ENCODE measurements around the gene C16orf92. TPM values are rescaled to one million over a fixed set of nuclear protein-coding genes. Genes with fewer than 3 reads are reported as not detected.

C16orf92 gene
- total RNA-seq, 1 experiment from 2014 or later = not detected

DNA sequence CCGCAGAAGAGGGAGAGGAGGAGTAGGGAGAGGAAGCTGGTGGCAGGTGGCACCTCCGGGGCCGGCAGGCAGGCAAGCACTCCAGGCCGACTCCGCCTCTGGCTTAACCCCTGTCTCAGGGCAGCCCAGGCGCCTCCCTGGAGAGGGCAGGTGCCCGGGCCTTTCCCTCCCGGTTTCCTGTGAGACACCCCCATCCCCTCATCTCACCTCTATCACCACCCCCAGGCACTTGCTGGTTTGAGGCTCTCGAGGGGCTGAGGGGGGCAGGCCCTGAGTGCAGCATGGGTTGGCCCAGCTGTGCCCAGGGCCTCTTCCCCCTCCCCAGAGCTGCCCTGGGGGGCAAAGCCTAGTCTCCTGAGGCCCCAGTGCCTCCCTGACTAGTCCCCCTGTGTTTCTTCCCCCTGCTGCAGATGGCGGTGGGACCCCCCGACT is 18.2 kb upstream of the C16orf92 start:
- no peak for TF ChIP-seq POLR2AphosphoS5 (IDR thresholded peaks at IDR 0.05; ENCODE audit: low read depth, low read length)
- Histone ChIP-seq H3K9me2 (ENCODE audit: insufficient read depth) (no peaks in the 10 kb centered on the region), H3K4me2 (ENCODE audit: low read length) (no peak overlapping the region), H2AFZ (ENCODE audit: low read depth, low read length, poor library complexity, severe bottlenecking) (no peak overlapping the region), H3K4me3 (replicated peaks in 1 of 2; ENCODE audit: low read depth in 1 of 2, low read length in 2 of 2) (no peak overlapping the region), H3K9ac (ENCODE audit: low read length) (no peak overlapping the region), H3K79me2 (ENCODE audit: insufficient read depth, low read length) (no peaks in the 10 kb centered on the region), H3K4me1 (ENCODE audit: control insufficient read depth in 1 of 2, insufficient read depth in 2 of 2, low read length in 2 of 2) (no peaks in the 10 kb centered on the region), H4K20me1 (ENCODE audit: insufficient read depth) (no peaks in the 10 kb centered on the region), H3K9me3 (ENCODE audit: control insufficient read depth in 1 of 2, insufficient read depth in 1 of 2, low read depth in 1 of 2, low read length in 2 of 2) (no peaks in the 10 kb centered on the region), H3K27ac (ENCODE audit: low read depth, low read length) (no peak overlapping the region; the same call in 1 of the 2 replicates), H3K36me3 (ENCODE audit: control insufficient read depth in 1 of 2, insufficient read depth in 2 of 2, low read length in 2 of 2) (peaks cover 0 to 4% of the 10 kb centered on the region in 2 experiments; a peak in 2 of 4 replicates), H3K27me3 (ENCODE audit: insufficient read depth, low read length) (no peaks in the 10 kb centered on the region)
- DNase-seq (ENCODE audit: low read depth, low spot score) = no peak
- peak; percentile 33; the same call in 1 of the 2 replicates for ATAC-seq
- no TSS peak for BruUV-seq (replicated peaks)
- POLR2A ChIA-PET = no interaction called here
- CTCF ChIA-PET = interaction anchor here (1.0 to 1.8 kb wide), 2 partner anchors 157 to 304 kb away, joined by 4 to 6 read pairs; no protein-coding TSS in a partner anchor
- intact Hi-C loops (cut with micrococcal nuclease) = no loop called here
- RAD21 ChIA-PET (ENCODE audit: low non-redundant PET in 1 of 2, low total read pairs in 2 of 2, uncharacterized antibody in 2 of 2, unreplicated experiment in 2 of 2) = no interaction called here

DNA sequence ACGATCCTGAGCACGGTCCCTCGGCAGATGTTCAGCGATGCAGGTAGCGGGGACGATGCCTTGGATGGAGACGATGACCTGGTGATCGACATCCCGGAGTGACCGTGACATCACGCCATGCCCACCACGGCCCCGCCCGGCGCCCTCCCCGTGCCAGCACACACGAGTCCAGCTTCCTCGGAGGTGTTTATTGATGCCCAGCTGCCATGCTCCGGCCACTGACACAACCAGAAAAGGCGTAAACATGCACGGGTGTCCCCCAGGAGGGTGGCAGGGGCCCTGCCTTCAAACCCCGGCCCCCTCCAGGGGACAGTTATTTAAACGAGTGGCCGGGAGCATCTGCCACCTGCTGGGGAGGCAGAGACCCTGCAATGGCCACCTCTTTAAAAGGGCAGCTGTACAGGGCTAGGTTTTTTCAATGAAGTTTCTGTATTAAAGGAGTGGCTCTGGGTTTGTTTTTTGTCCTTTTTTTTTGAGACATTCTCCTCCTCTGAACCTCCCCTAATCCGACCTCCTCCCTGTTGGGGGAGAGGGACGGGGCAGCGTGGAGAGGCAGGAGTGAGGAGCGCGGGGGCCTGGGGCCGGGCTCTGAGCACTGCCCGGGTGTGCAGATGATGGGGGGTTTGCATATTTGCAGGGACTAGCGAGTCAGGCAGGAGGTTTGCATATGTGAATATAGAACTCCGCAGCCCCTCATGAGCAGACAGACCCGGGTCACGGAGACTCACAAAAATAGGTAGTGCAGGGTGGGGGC is 17.5 kb upstream of the C16orf92 start:
- no peaks in the 10 kb centered on the region for H4K20me1 ChIP-seq (ENCODE audit: insufficient read depth)
- ATAC-seq (peak; percentile 67), DNase-seq (ENCODE audit: low read depth, low spot score) (no peak)
- POLR2A ChIA-PET = no interaction called here
- no peak overlapping the region for H3K4me3 ChIP-seq (replicated peaks in 1 of 2; ENCODE audit: low read depth in 1 of 2, low read length in 2 of 2)
- no peak overlapping the region for H2AFZ ChIP-seq (ENCODE audit: low read depth, low read length, poor library complexity, severe bottlenecking)
- H3K79me2 ChIP-seq (ENCODE audit: insufficient read depth, low read length) = no peaks in the 10 kb centered on the region
- H3K9ac ChIP-seq (ENCODE audit: low read length) = no peak overlapping the region
- CTCF ChIA-PET = interaction anchor here (0.6 to 1.8 kb wide), 3 partner anchors 158 to 314 kb away, joined by 4 to 6 read pairs (median 4); no protein-coding TSS in a partner anchor
- H3K4me1 ChIP-seq (ENCODE audit: control insufficient read depth in 1 of 2, insufficient read depth in 2 of 2, low read length in 2 of 2) = no peaks in the 10 kb centered on the region
- no peaks in the 10 kb centered on the region for H3K27me3 ChIP-seq (ENCODE audit: insufficient read depth, low read length)
- peaks cover 0 to 4% of the 10 kb centered on the region in 2 experiments; a peak in 2 of 4 replicates for H3K36me3 ChIP-seq (ENCODE audit: control insufficient read depth in 1 of 2, insufficient read depth in 2 of 2, low read length in 2 of 2)
- RAD21 ChIA-PET (ENCODE audit: low non-redundant PET in 1 of 2, low total read pairs in 2 of 2, uncharacterized antibody in 2 of 2, unreplicated experiment in 2 of 2) = no interaction called here
- no peaks in the 10 kb centered on the region for H3K9me2 ChIP-seq (ENCODE audit: insufficient read depth)
- no peak overlapping the region for H3K27ac ChIP-seq (ENCODE audit: low read depth, low read length)
- no TSS peak for BruUV-seq (replicated peaks)
- intact Hi-C loops (cut with micrococcal nuclease) = no loop called here
- H3K4me2 ChIP-seq (ENCODE audit: low read length) = no peak overlapping the region
- H3K9me3 ChIP-seq (ENCODE audit: control insufficient read depth in 1 of 2, insufficient read depth in 1 of 2, low read depth in 1 of 2, low read length in 2 of 2) = no peaks in the 10 kb centered on the region
- TF ChIP-seq, protein P1, sequence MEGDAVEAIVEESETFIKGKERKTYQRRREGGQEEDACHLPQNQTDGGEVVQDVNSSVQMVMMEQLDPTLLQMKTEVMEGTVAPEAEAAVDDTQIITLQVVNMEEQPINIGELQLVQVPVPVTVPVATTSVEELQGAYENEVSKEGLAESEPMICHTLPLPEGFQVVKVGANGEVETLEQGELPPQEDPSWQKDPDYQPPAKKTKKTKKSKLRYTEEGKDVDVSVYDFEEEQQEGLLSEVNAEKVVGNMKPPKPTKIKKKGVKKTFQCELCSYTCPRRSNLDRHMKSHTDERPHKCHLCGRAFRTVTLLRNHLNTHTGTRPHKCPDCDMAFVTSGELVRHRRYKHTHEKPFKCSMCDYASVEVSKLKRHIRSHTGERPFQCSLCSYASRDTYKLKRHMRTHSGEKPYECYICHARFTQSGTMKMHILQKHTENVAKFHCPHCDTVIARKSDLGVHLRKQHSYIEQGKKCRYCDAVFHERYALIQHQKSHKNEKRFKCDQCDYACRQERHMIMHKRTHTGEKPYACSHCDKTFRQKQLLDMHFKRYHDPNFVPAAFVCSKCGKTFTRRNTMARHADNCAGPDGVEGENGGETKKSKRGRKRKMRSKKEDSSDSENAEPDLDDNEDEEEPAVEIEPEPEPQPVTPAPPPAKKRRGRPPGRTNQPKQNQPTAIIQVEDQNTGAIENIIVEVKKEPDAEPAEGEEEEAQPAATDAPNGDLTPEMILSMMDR (IDR thresholded peaks at IDR 0.05 in 2 of 3, conservative IDR thresholded peaks at IDR 0.05 in 1 of 3; ENCODE audit: borderline replicate concordance in 1 of 3, insufficient read depth in 1 of 3, low read depth in 2 of 3, low read length in 2 of 3) = peak; percentile 66 to 81 (median 81)
- TF ChIP-seq, protein P2, sequence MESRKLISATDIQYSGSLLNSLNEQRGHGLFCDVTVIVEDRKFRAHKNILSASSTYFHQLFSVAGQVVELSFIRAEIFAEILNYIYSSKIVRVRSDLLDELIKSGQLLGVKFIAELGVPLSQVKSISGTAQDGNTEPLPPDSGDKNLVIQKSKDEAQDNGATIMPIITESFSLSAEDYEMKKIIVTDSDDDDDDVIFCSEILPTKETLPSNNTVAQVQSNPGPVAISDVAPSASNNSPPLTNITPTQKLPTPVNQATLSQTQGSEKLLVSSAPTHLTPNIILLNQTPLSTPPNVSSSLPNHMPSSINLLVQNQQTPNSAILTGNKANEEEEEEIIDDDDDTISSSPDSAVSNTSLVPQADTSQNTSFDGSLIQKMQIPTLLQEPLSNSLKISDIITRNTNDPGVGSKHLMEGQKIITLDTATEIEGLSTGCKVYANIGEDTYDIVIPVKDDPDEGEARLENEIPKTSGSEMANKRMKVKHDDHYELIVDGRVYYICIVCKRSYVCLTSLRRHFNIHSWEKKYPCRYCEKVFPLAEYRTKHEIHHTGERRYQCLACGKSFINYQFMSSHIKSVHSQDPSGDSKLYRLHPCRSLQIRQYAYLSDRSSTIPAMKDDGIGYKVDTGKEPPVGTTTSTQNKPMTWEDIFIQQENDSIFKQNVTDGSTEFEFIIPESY (IDR thresholded peaks at IDR 0.05; ENCODE audit: extremely low read depth, insufficient replicate concordance, low read length) = no peak
- no peak for TF ChIP-seq EGR1 (IDR thresholded peaks at IDR 0.05; ENCODE audit: low read depth)
- TF ChIP-seq, protein P3, sequence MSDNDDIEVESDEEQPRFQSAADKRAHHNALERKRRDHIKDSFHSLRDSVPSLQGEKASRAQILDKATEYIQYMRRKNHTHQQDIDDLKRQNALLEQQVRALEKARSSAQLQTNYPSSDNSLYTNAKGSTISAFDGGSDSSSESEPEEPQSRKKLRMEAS (IDR thresholded peaks at IDR 0.05) = no peak
- TF ChIP-seq, protein P4, sequence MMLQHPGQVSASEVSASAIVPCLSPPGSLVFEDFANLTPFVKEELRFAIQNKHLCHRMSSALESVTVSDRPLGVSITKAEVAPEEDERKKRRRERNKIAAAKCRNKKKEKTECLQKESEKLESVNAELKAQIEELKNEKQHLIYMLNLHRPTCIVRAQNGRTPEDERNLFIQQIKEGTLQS (IDR thresholded peaks at IDR 0.05) = no peak
- TF ChIP-seq SIN3A (IDR thresholded peaks at IDR 0.05; ENCODE audit: low read depth) = no peak
- TF ChIP-seq RAD21 (IDR thresholded peaks at IDR 0.05; ENCODE audit: low read depth) = peak; percentile 73
- no peak for TF ChIP-seq ELF1 (IDR thresholded peaks at IDR 0.05; ENCODE audit: borderline replicate concordance, low read depth)
- no peak for TF ChIP-seq CEBPB (IDR thresholded peaks at IDR 0.05; ENCODE audit: low read depth)
- TF ChIP-seq POLR2AphosphoS5 (IDR thresholded peaks at IDR 0.05; ENCODE audit: low read depth, low read length) = peak; percentile 20; the same call in 1 of the 2 replicates
- no peak for TF ChIP-seq SP1 (IDR thresholded peaks at IDR 0.05; ENCODE audit: low read depth)
- no peak for TF ChIP-seq TCF7L2 (IDR thresholded peaks at IDR 0.05; ENCODE audit: borderline replicate concordance, extremely low read depth, insufficient read depth, insufficient read length)
- no peak for TF ChIP-seq ZFX (IDR thresholded peaks at IDR 0.05)
- no peak for TF ChIP-seq CBX3 (IDR thresholded peaks at IDR 0.05; ENCODE audit: low read depth)
- TF ChIP-seq ZNF274 (IDR thresholded peaks at IDR 0.05; ENCODE audit: low read depth, low read length) = no peak
